GM23248 (cell line): ENCODE data around the gene BNIP5.

Source experiments
- EZH2 ChIP-seq: fragments of 200-600 bp; sonication (generic); IDR thresholded peaks from 2 replicates; pipeline ENCODE4 v1.6.1; 2018; ENCODE audit warnings: antibody characterized with exemption, mild to moderate bottlenecking; ENCODE audit not compliant: insufficient read depth, poor library complexity, severe bottlenecking
- EZH2phosphoT487 ChIP-seq: fragments of 200-600 bp; sonication (generic); IDR thresholded peaks from 2 replicates; pipeline ENCODE4 v1.6.1; 2018; ENCODE audit warnings: antibody characterized with exemption, moderate library complexity, mild to moderate bottlenecking, low read depth; ENCODE audit not compliant: insufficient read depth

DNA sequence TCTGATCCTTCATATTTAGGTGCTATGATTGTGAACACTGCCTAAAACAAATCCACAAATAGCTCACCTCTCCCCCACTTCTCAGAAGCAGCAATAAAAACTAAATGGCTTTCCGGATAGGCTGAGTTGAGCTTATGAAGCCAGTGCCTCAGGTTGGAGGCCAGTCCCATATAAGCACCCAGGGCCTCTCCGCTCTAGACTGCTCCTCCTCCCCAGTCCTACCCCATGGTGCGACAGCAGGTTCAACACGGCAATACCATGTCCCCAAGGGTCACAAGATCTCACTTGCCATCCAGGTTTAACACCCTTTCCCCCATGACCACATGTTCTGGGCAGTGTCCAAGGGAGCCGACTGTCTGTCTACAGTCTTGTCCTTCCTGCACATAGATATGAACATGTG, 20.8 kb downstream of the BNIP5 start:
- TF ChIP-seq EZH2, result no peak
- no peak for TF ChIP-seq EZH2phosphoT487
